IMR-90 (cell line): ENCODE results near the gene TRMT10B. TPM values are rescaled to one million over a fixed set of nuclear protein-coding genes. Genes with fewer than 3 reads are reported as not detected.

Experiments used
- polyA plus RNA-seq, 3 experiments: library from polyadenylated mRNA; depleted of rRNA; stranded (reverse); fragments of >200 nt; gene quantifications; 2 replicates each; pipeline ENCODE4 v1.2.3, GENCODE V29; 2012; ENCODE audit warnings: low replicate concordance in 1 of 3
- total RNA-seq: library from RNA; depleted of rRNA; stranded (reverse); fragments of >200 nt; gene quantifications from 2 replicates; pipeline ENCODE4 v1.2.3, GENCODE V29; 2012; rRNA removed

The TRMT10B gene
- total and polyA plus RNA-seq, 2 of the 4 experiments (the other 2 are of a cell fraction): 2.3 to 4.5 TPM

Other genes with a start within 250 kb of the TRMT10B start
- gene FBXO10, start 177.4 kb upstream of the TRMT10B start, total RNA-seq: 6.6 and 7.5 TPM in 2 replicates
- gene FBXO10, start 177.4 kb upstream of the TRMT10B start, polyA plus RNA-seq (2012; rRNA removed): 6.6 and 6.7 TPM in 2 replicates
- gene TOMM5, start 161.2 kb upstream of the TRMT10B start, total RNA-seq: 159 and 229 TPM in 2 replicates
- 200 and 206 TPM in 2 replicates for gene TOMM5, start 161.2 kb upstream of the TRMT10B start, polyA plus RNA-seq (2012; rRNA removed)
- gene FRMPD1, start 102.9 kb upstream of the TRMT10B start, total RNA-seq: not detected in 2 replicates
- not detected in 2 replicates for gene FRMPD1, start 102.9 kb upstream of the TRMT10B start, polyA plus RNA-seq (2012; rRNA removed)
- 27.1 and 58.6 TPM in 2 replicates for gene EXOSC3, start 31.3 kb downstream of the TRMT10B start, total RNA-seq
- 28.9 and 37.2 TPM in 2 replicates for gene EXOSC3, start 31.3 kb downstream of the TRMT10B start, polyA plus RNA-seq (2012; rRNA removed)
- 13.1 and 19.4 TPM in 2 replicates for gene DCAF10, start 47.0 kb downstream of the TRMT10B start, total RNA-seq
- 16.9 and 17.1 TPM in 2 replicates for gene DCAF10, start 47.0 kb downstream of the TRMT10B start, polyA plus RNA-seq (2012; rRNA removed)
- 63.0 and 81.6 TPM in 2 replicates for gene SLC25A51, start 150.3 kb downstream of the TRMT10B start, total RNA-seq
- gene SLC25A51, start 150.3 kb downstream of the TRMT10B start, polyA plus RNA-seq (2012; rRNA removed): 10.6 and 14.1 TPM in 2 replicates